Bladder microvascular endothelial cell (primary cell): ENCODE data around the gene NDOR1. TPM values are rescaled to one million over a fixed set of nuclear protein-coding genes. Genes with fewer than 3 reads are reported as not detected.

ENCODE experiments used
- total RNA-seq: library from RNA; depleted of rRNA; stranded (reverse); fragments of >200 nt; gene quantifications from 2 replicates; pipeline ENCODE4 v1.2.3, GENCODE V29; 2014

The NDOR1 gene
- total RNA-seq, 1 donor from 2014 or later = 3.3 TPM

Other genes with a start within 250 kb of the NDOR1 start
- 0.38 TPM in 1 of 2 replicates, not detected in the other for gene PTGDS, start 228.2 kb upstream of the NDOR1 start, total RNA-seq
- 0.06 TPM in 1 of 2 replicates, not detected in the other for gene LCNL1, start 222.7 kb upstream of the NDOR1 start, total RNA-seq
- gene PAXX, start 213.3 kb upstream of the NDOR1 start, total RNA-seq = 7.7 and 10.7 TPM in 2 replicates
- not detected in 2 replicates for gene CLIC3, start 209.1 kb upstream of the NDOR1 start, total RNA-seq
- 5.0 and 29.3 TPM in 2 replicates for gene ABCA2, start 177.5 kb upstream of the NDOR1 start, total RNA-seq
- gene FUT7, start 173.6 kb upstream of the NDOR1 start, total RNA-seq = not detected in 2 replicates
- gene NPDC1, start 159.5 kb upstream of the NDOR1 start, total RNA-seq = 29.6 and 30.9 TPM in 2 replicates
- gene ENTPD2, start 151.6 kb upstream of the NDOR1 start, total RNA-seq = under 0.01 TPM in 1 of 2 replicates, not detected in the other
- gene SAPCD2, start 135.1 kb upstream of the NDOR1 start, total RNA-seq = 8.8 and 13.6 TPM in 2 replicates
- gene UAP1L1, start 128.2 kb upstream of the NDOR1 start, total RNA-seq = 12.1 and 23.3 TPM in 2 replicates
- 58.6 and 66.0 TPM in 2 replicates for gene MAN1B1, start 118.7 kb upstream of the NDOR1 start, total RNA-seq
- 77.9 and 85.8 TPM in 2 replicates for gene DPP7, start 91.0 kb upstream of the NDOR1 start, total RNA-seq
- under 0.01 and 0.06 TPM in 2 replicates for gene GRIN1, start 66.5 kb upstream of the NDOR1 start, total RNA-seq
- not detected in 2 replicates for gene LRRC26, start 35.6 kb upstream of the NDOR1 start, total RNA-seq
- gene TMEM210, start 33.6 kb upstream of the NDOR1 start, total RNA-seq = not detected in 2 replicates
- gene ANAPC2, start 17.1 kb upstream of the NDOR1 start, total RNA-seq = 21.0 and 37.3 TPM in 2 replicates
- 96.5 and 111 TPM in 2 replicates for gene SSNA1, start 17.0 kb upstream of the NDOR1 start, total RNA-seq
- 3.2 and 3.4 TPM in 2 replicates for gene TPRN, start 5.0 kb upstream of the NDOR1 start, total RNA-seq
- gene TMEM203, start 52 bp upstream of the NDOR1 start, total RNA-seq = 17.2 and 23.9 TPM in 2 replicates
- gene RNF208, start 16.5 kb downstream of the NDOR1 start, total RNA-seq = 0.16 and 0.31 TPM in 2 replicates
- 0.16 TPM in 1 of 2 replicates, not detected in the other for gene CYSRT1, start 19.5 kb downstream of the NDOR1 start, total RNA-seq
- not detected in 2 replicates for gene RNF224, start 21.8 kb downstream of the NDOR1 start, total RNA-seq
- gene SLC34A3, start 25.2 kb downstream of the NDOR1 start, total RNA-seq = not detected in 2 replicates
- gene TUBB4B, start 35.6 kb downstream of the NDOR1 start, total RNA-seq = 196 and 202 TPM in 2 replicates
- not detected in 2 replicates for gene STPG3, start 45.6 kb downstream of the NDOR1 start, total RNA-seq
- gene NELFB, start 49.6 kb downstream of the NDOR1 start, total RNA-seq = 63.6 and 66.1 TPM in 2 replicates
- gene TOR4A, start 72.0 kb downstream of the NDOR1 start, total RNA-seq = 14.9 and 27.1 TPM in 2 replicates
- 28.1 and 30.0 TPM in 2 replicates for gene NRARP, start 96.6 kb downstream of the NDOR1 start, total RNA-seq
- 18.0 and 25.7 TPM in 2 replicates for gene EXD3, start 217.5 kb downstream of the NDOR1 start, total RNA-seq
- gene NOXA1, start 217.7 kb downstream of the NDOR1 start, total RNA-seq = 0.97 and 2.1 TPM in 2 replicates
- 0.06 and 0.16 TPM in 2 replicates for gene ENTPD8, start 235.7 kb downstream of the NDOR1 start, total RNA-seq